GM12878 (cell line): Measurements from ENCODE around the gene FBXW12. TPM values are rescaled to one million over a fixed set of nuclear protein-coding genes. Genes with fewer than 3 reads are reported as not detected.

ENCODE experiments used
- ATAC-seq: fragments of 200-7000 bp; cut with Tn5 transposase; 3 replicates; pipeline ENCODE4 v1.9.1; 2020; ENCODE audit warnings: mild to moderate bottlenecking, moderate library complexity
- BruUV-seq: library from RNA; stranded (reverse); fragments of 400-500 nt; replicated peaks from 2 replicates; lab custom pipeline; 2021; lab: Mats Ljungman, UMichigan
- CTCF ChIA-PET: fragments of 300-600 bp; sonication (Branson Sonifier 250); formaldehyde crosslinking; extraction: SDS; loops from one replicate; lab custom pipeline; 2021; ENCODE audit warnings: inconsistent platforms; lab: Yijun Ruan, JAX
- POLR2A ChIA-PET: fragments of 350-600 bp; formaldehyde crosslinking; extraction: SDS; loops from one replicate; lab custom pipeline; 2021; ENCODE audit warnings: inconsistent platforms; lab: Charles Lee
- RAD21 ChIA-PET: fragments of 300-600 bp; sonication (Branson Sonifier 250); formaldehyde crosslinking; loops from one replicate; lab custom pipeline; 2023; ENCODE audit warnings: antibody characterized with exemption; ENCODE audit not compliant: unreplicated experiment; lab: Charles Lee
- SMC1A ChIA-PET: fragments of 300-600 bp; sonication (Branson Sonifier 250); formaldehyde crosslinking; loops from one replicate; lab custom pipeline; 2023; ENCODE audit not compliant: unreplicated experiment, uncharacterized antibody; lab: Charles Lee
- DNase-seq: peaks from one replicate; pipeline ENCODE4 v3.0.0-alpha.2; 2011; ENCODE audit warnings: low read depth, low spot score
- FAIRE-seq: peaks from 3 replicates; lab custom pipeline; 2011; peaks lifted over from hg19 to GRCh38; lab: Jason Lieb, UNC
- H2AFZ ChIP-seq: 2 replicates; pipeline ENCODE4 v1.6.0; 2011; ENCODE audit warnings: low read depth, low read length, control low read depth; ENCODE audit not compliant: control insufficient read depth
- H3K27ac ChIP-seq: 2 replicates; pipeline ENCODE4 v1.5.1; 2011; ENCODE audit warnings: control low read depth; ENCODE audit not compliant: control insufficient read depth, insufficient read depth
- H3K27me3 ChIP-seq, 2 experiments: replicated peaks in 1 of 2; 2 replicates each; pipeline versions ENCODE4 v1.6.0 to v1.6.1; 2011; ENCODE audit warnings: low read length in 1 of 2; ENCODE audit not compliant: control insufficient read depth in 2 of 2, insufficient read depth in 2 of 2
- H3K36me3 ChIP-seq, 2 experiments: 2 replicates each; pipeline ENCODE4 v1.5.1; 2011; ENCODE audit warnings: low read length in 1 of 2; ENCODE audit not compliant: control insufficient read depth in 2 of 2, insufficient read depth in 2 of 2
- H3K4me1 ChIP-seq: 2 replicates; pipeline ENCODE4 v1.6.1; 2011; ENCODE audit warnings: mild to moderate bottlenecking, low read length, moderate library complexity, mixed read lengths; ENCODE audit not compliant: control insufficient read depth, insufficient read depth
- H3K4me2 ChIP-seq: 2 replicates; pipeline ENCODE4 v1.6.0; 2011; ENCODE audit warnings: control low read depth; ENCODE audit not compliant: control insufficient read depth, insufficient read depth
- H3K4me3 ChIP-seq: fragments of 200-600 bp; sonication (generic); 2 replicates; pipeline ENCODE4 v1.5.1; 2016
- H3K79me2 ChIP-seq: 2 replicates; pipeline ENCODE4 v1.6.0; 2011; ENCODE audit warnings: low read length; ENCODE audit not compliant: control insufficient read depth, insufficient read depth
- H3K9ac ChIP-seq: 2 replicates; pipeline ENCODE4 v1.8.0; 2011; ENCODE audit warnings: low read length, control low read depth, mixed read lengths; ENCODE audit not compliant: control insufficient read depth, insufficient read depth
- H3K9me3 ChIP-seq: replicated peaks from 3 replicates; pipeline ENCODE4 v1.5.1; 2011; ENCODE audit warnings: mild to moderate bottlenecking, low read length; ENCODE audit not compliant: control insufficient read depth, insufficient read depth
- H4K20me1 ChIP-seq: 2 replicates; pipeline ENCODE4 v1.6.0; 2011; ENCODE audit not compliant: control insufficient read depth, insufficient read depth
- ATF7 ChIP-seq: fragments of 450-650 bp; IDR thresholded peaks from 2 replicates; pipeline ENCODE4 v1.6.1; 2016; ENCODE audit warnings: low read depth, mild to moderate bottlenecking
- BRCA1 ChIP-seq: IDR thresholded peaks from 2 replicates; pipeline ENCODE4 v1.6.1; 2011; ENCODE audit warnings: low read depth, low read length, improper control_type of control experiment
- ESRRA ChIP-seq: IDR thresholded peaks from 2 replicates; pipeline ENCODE4 v1.6.1; 2012; ENCODE audit warnings: mild to moderate bottlenecking, low read length, improper control_type of control experiment
- GABPA ChIP-seq: IDR thresholded peaks from 2 replicates; pipeline ENCODE4 v1.6.1; 2014; ENCODE audit warnings: antibody characterized with exemption, low read depth, mild to moderate bottlenecking, inconsistent platforms
- IKZF1 ChIP-seq: fragments of 450-650 bp; conservative IDR thresholded peaks from 2 replicates; pipeline ENCODE4 v1.6.1; 2017; ENCODE audit warnings: antibody characterized with exemption, mild to moderate bottlenecking
- JUND ChIP-seq: IDR thresholded peaks from 2 replicates; pipeline ENCODE4 v1.6.1; 2012; ENCODE audit warnings: low read depth, mild to moderate bottlenecking, low read length, improper control_type of control experiment, moderate library complexity
- RAD51 ChIP-seq: fragments of 450-650 bp; IDR thresholded peaks from 2 replicates; pipeline ENCODE4 v1.6.1; 2016; ENCODE audit warnings: moderate library complexity, mild to moderate bottlenecking, inconsistent platforms
- SIN3A ChIP-seq: IDR thresholded peaks from 2 replicates; pipeline ENCODE4 v1.6.1; 2012; ENCODE audit warnings: low read depth, low read length, improper control_type of control experiment
- SMAD1 ChIP-seq: fragments of 450-650 bp; IDR thresholded peaks from 2 replicates; pipeline ENCODE4 v1.6.1; 2018; ENCODE audit warnings: mild to moderate bottlenecking, low read depth; ENCODE audit not compliant: partially characterized antibody
- SMAD5 ChIP-seq: IDR thresholded peaks from 2 replicates; pipeline ENCODE4 v1.6.1; 2016; ENCODE audit warnings: antibody characterized with exemption, low read depth
- SREBF1 ChIP-seq: IDR thresholded peaks from 2 replicates; pipeline ENCODE4 v1.6.1; 2012; ENCODE audit warnings: mild to moderate bottlenecking, low read length
- TCF12 ChIP-seq: IDR thresholded peaks from 2 replicates; pipeline ENCODE4 v1.6.1; 2011; ENCODE audit warnings: low read depth, mild to moderate bottlenecking, low read length
- ZNF274 ChIP-seq: IDR thresholded peaks from one replicate; pipeline ENCODE4 v1.8.0; 2011; ENCODE audit not compliant: insufficient read length, insufficient read depth
- WGBS: methylation state at CpG from one replicate; pipeline ENCODE4 v1.1.6; 2016; ENCODE audit warnings: low lambda C conversion rate; ENCODE audit not compliant: insufficient replicate concordance, insufficient coverage; ENCODE audit errors: missing lambda C conversion rate; 5-methylcytosine and 5-hydroxymethylcytosine counted together
- in situ Hi-C: fragments of 300-500 bp; cut with MboI; formaldehyde crosslinking; loops from 9 replicates; pipeline ENCODE4 v1.14.3; 2018; ENCODE audit warnings: mixed read lengths
- intact Hi-C: fragments of 100-400 bp; cut with micrococcal nuclease; formaldehyde crosslinking; loops from one replicate; pipeline ENCODE4 v1.14.2; 2022; ENCODE audit not compliant: unreplicated experiment
- polyA plus RNA-seq, 11 experiments: library from polyadenylated mRNA; depleted of rRNA in 4 of 11; unstranded in 6 of 11; stranded (reverse) in 5 of 11; fragments of >200 nt; fragmentation: Nextera tagmentation in 4 of 11; fragmentation: Illumina TruSeq in 1 of 11; extraction: Ambion mirVana in 4 of 11; extraction: Trizol in 1 of 11; gene quantifications; 1 replicate in 1 of 11; 2 replicates in 10 of 11; pipeline versions ENCODE4 v1.2.1 to v1.2.3, GENCODE V29; 2011 to 2016; ENCODE audit warnings: inconsistent platforms in 2 of 11, missing spikeins in 2 of 11, low read depth in 1 of 11
- total RNA-seq, 4 experiments: library from RNA; depleted of rRNA in 3 of 4; stranded (reverse); fragments of >200 nt in 3 of 4; fragmentation: Illumina TruSeq in 1 of 4; extraction: Trizol in 1 of 4; gene quantifications; 2 replicates each; pipeline versions ENCODE4 v1.2.1 to v1.2.3, GENCODE V29; 2013 to 2021
- TF ChIP-seq, protein P1 (sequence below): fragments of 450-650 bp; IDR thresholded peaks from 2 replicates; pipeline ENCODE4 v1.6.1; 2018; ENCODE audit warnings: borderline replicate concordance, mild to moderate bottlenecking; ENCODE audit not compliant: partially characterized antibody
- TF ChIP-seq, protein P2 (sequence below): fragments of 450-650 bp; conservative IDR thresholded peaks from 2 replicates; pipeline ENCODE4 v1.6.1; 2017; ENCODE audit warnings: mild to moderate bottlenecking, moderate library complexity
- TF ChIP-seq, protein P3 (sequence below): IDR thresholded peaks from 2 replicates; pipeline ENCODE4 v1.6.1; 2011; ENCODE audit warnings: borderline replicate concordance, low read depth, mild to moderate bottlenecking, moderate library complexity, low read length; ENCODE audit not compliant: insufficient read depth, poor library complexity, severe bottlenecking
- TF ChIP-seq, protein P4 (sequence below): IDR thresholded peaks from 2 replicates; pipeline ENCODE4 v1.6.1; 2011; ENCODE audit warnings: low read depth, low read length, improper control_type of control experiment, borderline replicate concordance

FBXW12 gene
- total and polyA plus RNA-seq, 10 of the 15 experiments (the other 5 are each of a cell fraction or from before 2014, with no cell fraction given), result 0.04 to 0.18 (median 0.12) TPM; not detected in 4

DNA sequence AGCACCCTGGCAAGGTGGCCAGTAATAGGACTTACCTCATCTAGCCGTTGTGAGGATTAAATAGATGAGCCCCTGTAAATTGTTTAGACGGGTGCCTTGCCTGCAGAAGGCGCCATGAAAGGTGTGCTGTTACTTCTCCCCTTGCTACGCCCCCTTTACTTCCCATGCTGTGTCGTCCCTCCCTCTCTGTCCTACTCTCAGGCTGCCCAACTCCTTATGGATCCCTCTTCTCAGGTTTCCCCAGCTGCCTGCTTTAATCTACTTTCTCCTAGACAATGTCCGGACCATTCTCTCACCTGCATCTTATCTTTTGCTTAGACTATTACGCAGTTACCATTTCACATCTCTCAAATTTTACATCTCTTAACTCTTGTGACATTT lies 1.7 kb upstream of the FBXW12 start:
- in situ Hi-C loops, result no loop called here
- no peak overlapping the region for H3K9ac ChIP-seq
- SMC1A ChIA-PET, result no interaction called here
- no peak overlapping the region for H3K4me3 ChIP-seq
- H3K27me3 ChIP-seq, result no peaks in the 10 kb centered on the region; a peak in 1 of 4 replicates
- no peak for TF ChIP-seq TCF12
- no peak for TF ChIP-seq SREBF1
- TF ChIP-seq SMAD5, result no peak
- TF ChIP-seq, protein P1, sequence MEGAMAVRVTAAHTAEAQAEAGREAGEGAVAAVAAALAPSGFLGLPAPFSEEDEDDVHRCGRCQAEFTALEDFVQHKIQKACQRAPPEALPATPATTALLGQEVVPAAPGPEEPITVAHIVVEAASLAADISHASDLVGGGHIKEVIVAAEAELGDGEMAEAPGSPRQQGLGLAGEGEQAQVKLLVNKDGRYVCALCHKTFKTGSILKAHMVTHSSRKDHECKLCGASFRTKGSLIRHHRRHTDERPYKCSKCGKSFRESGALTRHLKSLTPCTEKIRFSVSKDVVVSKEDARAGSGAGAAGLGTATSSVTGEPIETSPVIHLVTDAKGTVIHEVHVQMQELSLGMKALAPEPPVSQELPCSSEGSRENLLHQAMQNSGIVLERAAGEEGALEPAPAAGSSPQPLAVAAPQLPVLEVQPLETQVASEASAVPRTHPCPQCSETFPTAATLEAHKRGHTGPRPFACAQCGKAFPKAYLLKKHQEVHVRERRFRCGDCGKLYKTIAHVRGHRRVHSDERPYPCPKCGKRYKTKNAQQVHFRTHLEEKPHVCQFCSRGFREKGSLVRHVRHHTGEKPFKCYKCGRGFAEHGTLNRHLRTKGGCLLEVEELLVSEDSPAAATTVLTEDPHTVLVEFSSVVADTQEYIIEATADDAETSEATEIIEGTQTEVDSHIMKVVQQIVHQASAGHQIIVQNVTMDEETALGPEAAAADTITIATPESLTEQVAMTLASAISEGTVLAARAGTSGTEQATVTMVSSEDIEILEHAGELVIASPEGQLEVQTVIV, result no peak
- TF ChIP-seq, protein P2, sequence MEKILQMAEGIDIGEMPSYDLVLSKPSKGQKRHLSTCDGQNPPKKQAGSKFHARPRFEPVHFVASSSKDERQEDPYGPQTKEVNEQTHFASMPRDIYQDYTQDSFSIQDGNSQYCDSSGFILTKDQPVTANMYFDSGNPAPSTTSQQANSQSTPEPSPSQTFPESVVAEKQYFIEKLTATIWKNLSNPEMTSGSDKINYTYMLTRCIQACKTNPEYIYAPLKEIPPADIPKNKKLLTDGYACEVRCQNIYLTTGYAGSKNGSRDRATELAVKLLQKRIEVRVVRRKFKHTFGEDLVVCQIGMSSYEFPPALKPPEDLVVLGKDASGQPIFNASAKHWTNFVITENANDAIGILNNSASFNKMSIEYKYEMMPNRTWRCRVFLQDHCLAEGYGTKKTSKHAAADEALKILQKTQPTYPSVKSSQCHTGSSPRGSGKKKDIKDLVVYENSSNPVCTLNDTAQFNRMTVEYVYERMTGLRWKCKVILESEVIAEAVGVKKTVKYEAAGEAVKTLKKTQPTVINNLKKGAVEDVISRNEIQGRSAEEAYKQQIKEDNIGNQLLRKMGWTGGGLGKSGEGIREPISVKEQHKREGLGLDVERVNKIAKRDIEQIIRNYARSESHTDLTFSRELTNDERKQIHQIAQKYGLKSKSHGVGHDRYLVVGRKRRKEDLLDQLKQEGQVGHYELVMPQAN, result no peak
- no peak for TF ChIP-seq GABPA
- no peak for TF ChIP-seq RAD51
- TF ChIP-seq ZNF274, result no peak
- TF ChIP-seq, protein P3, sequence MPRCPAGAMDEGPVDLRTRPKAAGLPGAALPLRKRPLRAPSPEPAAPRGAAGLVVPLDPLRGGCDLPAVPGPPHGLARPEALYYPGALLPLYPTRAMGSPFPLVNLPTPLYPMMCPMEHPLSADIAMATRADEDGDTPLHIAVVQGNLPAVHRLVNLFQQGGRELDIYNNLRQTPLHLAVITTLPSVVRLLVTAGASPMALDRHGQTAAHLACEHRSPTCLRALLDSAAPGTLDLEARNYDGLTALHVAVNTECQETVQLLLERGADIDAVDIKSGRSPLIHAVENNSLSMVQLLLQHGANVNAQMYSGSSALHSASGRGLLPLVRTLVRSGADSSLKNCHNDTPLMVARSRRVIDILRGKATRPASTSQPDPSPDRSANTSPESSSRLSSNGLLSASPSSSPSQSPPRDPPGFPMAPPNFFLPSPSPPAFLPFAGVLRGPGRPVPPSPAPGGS, result no peak
- no peak for TF ChIP-seq ATF7
- TF ChIP-seq IKZF1, result no peak
- TF ChIP-seq, protein P4, sequence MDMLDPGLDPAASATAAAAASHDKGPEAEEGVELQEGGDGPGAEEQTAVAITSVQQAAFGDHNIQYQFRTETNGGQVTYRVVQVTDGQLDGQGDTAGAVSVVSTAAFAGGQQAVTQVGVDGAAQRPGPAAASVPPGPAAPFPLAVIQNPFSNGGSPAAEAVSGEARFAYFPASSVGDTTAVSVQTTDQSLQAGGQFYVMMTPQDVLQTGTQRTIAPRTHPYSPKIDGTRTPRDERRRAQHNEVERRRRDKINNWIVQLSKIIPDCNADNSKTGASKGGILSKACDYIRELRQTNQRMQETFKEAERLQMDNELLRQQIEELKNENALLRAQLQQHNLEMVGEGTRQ, result no peak
- no peak for TF ChIP-seq ESRRA
- TF ChIP-seq SMAD1, result no peak
- no peak for TF ChIP-seq SIN3A
- TF ChIP-seq BRCA1, result no peak
- no peak for TF ChIP-seq JUND
- no peak overlapping the region for H2AFZ ChIP-seq
- no peaks in the 10 kb centered on the region for H3K4me1 ChIP-seq
- no peak for DNase-seq
- no peaks in the 10 kb centered on the region for H3K36me3 ChIP-seq
- intact Hi-C loops, result no loop called here
- H3K4me2 ChIP-seq, result no peak overlapping the region
- BruUV-seq, result no TSS peak
- CTCF ChIA-PET, result no interaction called here
- H3K79me2 ChIP-seq, result no peaks in the 10 kb centered on the region
- no peak for ATAC-seq
- FAIRE-seq, result no peak
- 50% methylated on average over 7 of the region's 7 CpGs for WGBS
- POLR2A ChIA-PET, result no interaction called here
- no peak overlapping the region for H3K27ac ChIP-seq
- H3K9me3 ChIP-seq, result no peaks in the 10 kb centered on the region
- RAD21 ChIA-PET, result no interaction called here
- H4K20me1 ChIP-seq, result no peaks in the 10 kb centered on the region
